HG03175 (cell line): ENCODE results near the gene DCLRE1C.
"Not testable (repeated sequence)": the region's sequence is repeated elsewhere in the genome, so short reads cannot be mapped to it uniquely, and the experiment has no call there.

Experiments
- ATAC-seq: cut with Tn5 transposase; IDR thresholded peaks from one replicate; pipeline ENCODE4 v1.9.1; 2021; ENCODE audit warnings: mild to moderate bottlenecking, moderate library complexity; ENCODE audit not compliant: unreplicated experiment

DCLRE1C gene

DNA sequence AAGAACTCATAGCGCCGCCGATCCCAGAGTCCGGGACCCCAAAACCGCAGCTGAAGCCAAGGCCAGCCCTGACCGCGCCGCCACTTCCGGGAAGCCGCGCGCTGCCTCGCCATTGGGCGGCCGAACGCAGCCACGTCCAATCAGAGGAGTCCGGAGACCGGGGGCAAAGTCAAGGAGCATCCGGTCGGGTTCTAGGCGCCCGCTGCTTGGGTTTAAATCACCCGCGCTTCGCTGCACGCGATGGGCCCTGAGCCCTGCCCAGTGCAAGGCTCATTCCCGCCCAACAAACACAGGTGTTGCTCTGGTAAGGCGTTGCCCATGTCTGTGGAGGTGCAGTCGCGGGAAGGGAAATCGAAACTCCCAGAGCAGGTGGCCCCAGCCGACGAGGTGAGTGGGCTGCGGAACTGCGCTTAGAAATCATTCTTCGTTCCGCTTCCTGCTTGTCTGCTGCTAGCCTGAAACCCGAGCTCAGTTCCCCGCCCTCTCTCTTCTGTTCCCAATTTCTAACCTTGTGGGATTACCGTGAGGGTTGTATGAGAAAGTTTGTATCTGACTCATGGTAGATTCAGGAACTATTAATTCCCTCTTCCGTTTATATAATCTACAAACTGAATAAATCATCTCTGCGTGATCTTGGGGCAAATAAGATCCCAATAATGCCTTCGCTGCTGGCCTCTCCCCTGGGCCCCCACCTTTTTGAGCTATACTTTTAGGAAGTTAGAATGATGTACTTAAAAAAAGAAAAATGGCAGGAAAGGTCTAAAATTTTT, at the start of gene DCLRE1C:
TSS of gene DCLRE1C (minus strand) at position 96 of the 770 bp plus-strand sequence. CDS start at position 10, 86 bp downstream.
- peak; percentile 80 for ATAC-seq

DNA sequence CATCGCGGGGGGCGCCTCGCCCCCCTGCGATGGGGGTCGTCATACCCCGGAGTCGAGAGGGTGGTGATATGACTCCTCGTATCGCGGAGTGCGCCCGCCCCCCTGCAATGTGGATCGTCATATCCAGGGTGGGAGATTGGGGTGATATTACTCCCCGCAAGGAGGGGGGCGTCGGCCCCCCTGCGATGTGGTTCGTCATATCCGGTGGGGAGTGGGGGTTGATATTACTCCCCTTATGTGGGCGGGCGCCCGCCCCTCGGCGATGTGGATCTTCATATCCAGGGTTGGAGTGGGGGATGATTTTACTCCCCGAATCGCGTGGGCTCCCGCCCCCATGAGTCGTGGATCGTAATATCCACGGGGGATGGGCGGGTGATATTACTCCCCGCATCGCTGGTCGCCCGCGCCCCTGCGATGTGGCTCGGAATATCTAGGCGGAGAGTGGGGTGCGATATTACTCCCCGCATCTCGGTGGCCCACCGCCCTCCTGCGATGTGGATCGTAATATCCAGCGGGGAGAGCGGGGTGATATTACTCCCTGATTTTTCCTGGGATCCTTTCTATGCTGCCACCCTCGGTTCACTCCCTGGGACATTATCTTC, 42.2 kb upstream of the DCLRE1C start:
- ATAC-seq: no peak

DNA sequence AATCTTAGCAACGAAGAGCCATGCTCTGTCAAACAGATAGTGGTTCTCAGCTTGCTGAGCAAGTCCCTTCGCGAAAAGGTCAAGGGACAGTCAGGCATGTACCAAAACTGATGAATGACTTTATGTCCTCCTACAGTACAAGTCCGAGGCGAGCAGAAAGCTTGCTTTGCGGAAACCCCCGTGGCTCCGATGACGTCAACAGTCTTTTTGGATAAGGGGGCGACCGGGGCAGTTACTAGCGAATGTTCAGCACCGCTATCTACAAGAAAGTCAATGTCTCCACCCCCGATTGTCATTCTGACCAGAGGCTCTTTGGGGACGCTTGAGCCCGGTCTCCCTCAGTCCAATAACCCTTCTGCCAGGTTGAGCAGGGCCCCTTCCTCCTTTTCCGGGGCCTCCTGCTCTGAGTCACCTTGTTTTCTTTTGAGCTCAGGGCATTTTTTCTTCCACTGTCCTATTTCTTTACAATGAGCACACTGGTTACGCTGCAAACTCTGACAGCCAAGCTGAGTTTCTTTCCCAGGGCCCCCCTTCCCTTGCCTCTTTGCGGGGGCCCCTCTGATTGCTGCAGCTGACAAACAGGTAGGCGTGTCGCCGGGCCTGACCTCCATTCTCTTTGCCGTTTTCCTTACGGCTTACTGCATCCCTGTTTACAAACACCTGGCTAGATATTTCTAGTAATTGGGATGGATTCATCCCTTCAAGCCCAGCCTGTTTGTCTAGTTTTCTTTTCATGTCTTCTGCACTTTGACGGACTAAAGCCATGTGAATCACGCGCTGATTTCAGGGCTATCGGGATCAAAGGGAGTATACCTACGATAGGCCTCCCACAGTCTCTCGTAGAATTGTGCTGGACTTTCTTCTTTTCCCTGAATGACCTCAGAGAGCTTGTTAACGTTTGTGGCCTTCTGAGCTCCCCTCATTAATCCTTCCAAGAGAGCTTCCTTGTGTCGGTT, 39.9 kb upstream of the DCLRE1C start:
- ATAC-seq: not testable (repeated sequence)

DNA sequence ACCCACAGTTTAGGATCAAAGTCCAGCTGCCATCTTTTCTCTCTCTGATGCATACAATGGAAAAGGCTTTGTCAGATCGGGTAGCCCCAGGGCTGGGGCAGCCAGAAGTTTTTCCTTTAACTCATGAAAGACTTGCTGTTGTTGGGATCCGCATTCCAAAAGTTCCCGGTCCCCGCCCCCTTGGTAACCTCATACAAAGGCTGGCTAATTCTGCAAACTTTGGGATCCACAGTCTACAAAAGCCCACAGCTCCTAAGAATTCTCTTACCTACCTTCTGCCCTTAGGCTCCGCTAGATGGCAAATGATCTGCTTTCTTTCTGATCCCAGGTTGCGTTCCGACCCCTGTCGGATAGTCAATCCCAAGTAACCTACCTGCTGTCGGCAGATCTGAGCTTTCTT, 38.4 kb upstream of the DCLRE1C start:
- ATAC-seq: not testable (repeated sequence)

DNA sequence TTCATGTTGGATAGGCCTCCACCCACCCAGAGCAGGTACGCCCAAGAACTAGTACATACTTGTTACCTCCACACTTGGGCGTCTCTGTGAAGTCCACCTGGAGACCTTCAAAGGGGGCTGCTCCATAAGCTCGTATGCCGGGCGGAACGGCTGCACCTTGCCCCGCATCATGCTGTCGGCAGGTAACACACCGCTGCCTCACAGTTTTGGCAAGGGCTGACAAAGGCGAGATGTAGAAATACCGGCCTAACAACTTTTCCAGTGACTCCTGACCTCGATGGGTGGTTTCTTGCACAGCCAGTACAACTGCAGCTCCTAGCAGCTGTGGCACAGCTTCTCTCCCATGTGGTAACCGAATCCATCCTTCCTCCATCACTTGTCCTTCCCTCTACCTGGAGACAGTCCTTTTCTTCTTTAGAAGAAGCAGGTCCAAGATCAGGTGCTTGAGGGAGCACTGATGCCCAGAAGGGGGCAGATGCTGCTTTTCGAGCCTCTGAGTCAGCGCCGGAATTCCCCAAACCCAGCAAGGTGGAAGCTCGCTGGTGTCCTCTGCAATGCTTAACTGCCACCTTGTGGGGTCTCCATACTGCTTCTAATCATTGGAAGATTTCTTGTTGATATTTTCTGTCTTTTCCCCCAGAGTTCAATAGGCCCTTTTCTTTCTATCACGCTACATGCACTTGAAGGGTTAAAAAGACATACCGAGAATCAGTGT, 37.3 kb upstream of the DCLRE1C start:
- not testable (repeated sequence) for ATAC-seq

DNA sequence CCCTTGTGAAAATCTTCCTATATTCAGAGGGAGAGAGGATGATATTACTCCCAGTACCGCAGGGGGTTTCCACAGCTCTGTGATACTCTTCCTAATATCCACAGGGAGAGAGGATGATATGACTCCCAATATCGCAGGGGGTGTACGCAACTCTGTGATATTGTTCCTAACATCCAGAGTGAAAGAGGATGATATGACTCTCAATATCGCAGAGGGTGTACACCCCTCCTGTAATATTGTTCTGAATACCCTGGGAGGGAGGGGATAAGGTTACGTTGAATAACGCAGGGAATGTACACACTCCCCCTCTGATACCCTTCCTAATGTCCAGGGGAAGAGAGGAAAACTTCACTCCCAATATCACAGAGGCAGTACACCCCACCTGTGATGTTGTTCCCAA, 35.7 kb upstream of the DCLRE1C start:
- ATAC-seq: not testable (repeated sequence)

DNA sequence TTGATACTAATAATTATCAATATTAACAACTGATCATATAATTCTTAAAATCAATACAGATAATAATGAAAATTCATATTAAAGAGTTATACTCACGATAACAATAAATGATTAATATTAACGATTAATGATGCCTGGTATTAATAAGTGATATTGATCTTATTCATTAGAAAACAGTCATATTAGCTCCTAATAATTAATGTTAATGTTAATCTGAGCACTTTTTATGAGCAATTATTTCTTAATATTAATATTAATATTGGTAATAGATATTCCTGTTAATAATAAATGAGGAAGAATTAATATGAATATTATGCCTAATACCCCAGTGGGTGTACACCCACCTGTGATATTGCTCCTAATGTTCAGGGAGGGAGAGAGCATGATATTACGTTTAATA, 28.8 kb upstream of the DCLRE1C start:
- no peak for ATAC-seq

DNA sequence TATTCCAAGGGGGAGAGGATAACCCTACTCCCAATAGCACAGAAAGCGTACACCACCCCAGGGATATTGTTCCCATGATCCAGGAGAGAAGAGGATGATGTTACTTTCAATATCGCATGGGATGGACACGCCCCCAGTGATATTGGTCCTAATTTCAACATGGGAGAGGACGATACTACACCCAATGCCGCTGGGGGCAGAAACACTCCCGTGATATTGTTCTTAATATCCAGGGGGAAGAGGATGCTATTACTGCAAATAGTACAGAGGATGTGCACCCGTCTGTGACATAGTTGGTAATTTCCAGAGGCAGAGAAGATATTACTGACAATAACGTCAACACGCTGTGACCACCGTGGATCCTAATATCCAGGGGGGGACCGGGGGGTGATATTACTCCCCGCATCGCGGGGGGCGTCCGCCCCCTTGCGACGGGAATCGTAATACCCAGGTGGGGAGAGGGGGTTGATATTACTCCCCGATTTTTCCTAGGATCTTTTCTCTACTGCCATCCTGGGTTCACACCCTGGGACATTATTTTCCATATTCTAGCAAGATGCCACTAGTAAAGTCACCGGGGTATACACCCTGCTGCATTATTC, 21.9 kb upstream of the DCLRE1C start:
- no peak for ATAC-seq

DNA sequence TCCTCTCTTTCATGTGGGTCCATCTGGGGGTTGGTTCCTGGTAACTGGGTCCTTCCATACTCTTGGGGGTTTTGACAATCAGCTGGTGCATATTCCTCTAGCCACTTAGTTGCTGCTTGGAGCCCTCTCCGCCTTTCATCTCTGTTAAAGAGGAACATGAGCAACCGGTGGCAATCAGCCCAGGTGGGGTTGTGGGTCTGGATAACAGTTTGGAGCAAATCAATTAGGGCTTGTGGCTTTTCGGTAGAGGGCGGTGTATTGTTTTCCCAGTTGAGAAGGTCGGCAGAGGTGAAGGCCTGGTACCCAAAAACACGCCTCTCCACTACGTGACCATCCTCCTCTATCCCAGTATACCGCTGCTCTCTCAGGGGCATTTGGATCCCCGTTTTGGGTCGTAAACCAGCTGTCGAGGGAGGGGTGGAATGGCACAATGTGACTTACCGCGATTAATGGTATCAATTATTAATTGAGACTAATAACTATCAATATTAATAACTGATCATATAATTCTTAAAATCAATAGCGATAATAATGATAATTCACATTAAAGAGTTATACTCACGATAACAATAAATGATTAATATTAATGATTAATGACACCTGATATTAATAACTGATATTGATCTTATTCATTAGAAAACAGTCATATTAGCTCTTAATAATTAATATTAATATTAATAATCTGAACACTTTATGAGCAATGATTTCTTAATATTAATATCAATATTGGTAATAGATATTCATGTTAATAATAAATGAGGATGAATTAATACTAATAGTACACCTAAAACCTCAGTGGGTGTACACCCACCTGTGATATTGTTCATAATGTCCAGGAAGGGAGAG, 20.5 kb upstream of the DCLRE1C start:
- ATAC-seq: not testable (repeated sequence)

DNA sequence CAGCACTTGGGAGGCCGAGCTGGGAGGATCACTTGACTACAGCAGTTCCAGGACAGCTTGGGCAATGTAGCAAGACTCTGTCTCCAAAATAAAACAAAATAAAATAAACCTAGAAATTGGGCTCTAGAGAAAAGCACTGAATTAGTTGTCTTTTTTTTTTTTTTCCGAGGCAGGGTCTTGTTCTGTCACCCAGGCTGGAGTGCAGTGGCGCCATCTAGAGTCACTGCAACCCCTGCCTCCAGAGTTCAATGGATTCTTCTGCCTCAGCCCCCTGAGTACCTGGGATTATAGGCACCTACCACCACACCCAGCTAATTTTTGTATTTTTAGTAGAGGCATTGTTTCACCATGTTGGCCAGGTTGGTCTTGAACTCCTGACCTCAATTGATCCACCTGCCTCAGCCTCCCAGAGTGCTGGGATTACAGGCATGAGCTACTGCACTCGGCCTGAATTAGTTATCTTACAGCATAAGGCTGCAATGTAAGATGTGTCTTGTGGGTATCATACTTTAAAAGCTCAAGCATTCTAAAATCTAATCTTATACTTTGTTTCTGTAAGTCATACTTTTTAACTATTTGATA, 18.1 kb upstream of the DCLRE1C start:
- ATAC-seq: no peak

DNA sequence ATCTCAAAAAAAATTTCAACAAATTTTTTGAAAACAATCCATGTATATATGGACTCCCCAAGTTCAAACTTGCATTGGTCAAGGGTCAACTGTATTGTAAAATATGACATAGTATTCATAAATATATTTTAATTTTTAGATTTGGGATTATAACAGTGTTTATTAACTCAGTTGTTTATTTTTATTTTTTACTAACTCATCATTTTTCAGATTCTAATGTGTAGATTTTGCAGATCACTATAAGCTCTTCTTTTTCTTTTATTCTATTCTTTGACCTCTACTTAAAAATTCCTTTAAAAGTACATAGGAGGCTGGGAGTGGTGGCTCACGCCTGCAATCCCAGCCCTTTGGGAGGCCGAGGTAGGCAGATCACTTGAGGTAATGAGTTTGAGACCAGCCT, 14.0 kb upstream of the DCLRE1C start:
- no peak for ATAC-seq

DNA sequence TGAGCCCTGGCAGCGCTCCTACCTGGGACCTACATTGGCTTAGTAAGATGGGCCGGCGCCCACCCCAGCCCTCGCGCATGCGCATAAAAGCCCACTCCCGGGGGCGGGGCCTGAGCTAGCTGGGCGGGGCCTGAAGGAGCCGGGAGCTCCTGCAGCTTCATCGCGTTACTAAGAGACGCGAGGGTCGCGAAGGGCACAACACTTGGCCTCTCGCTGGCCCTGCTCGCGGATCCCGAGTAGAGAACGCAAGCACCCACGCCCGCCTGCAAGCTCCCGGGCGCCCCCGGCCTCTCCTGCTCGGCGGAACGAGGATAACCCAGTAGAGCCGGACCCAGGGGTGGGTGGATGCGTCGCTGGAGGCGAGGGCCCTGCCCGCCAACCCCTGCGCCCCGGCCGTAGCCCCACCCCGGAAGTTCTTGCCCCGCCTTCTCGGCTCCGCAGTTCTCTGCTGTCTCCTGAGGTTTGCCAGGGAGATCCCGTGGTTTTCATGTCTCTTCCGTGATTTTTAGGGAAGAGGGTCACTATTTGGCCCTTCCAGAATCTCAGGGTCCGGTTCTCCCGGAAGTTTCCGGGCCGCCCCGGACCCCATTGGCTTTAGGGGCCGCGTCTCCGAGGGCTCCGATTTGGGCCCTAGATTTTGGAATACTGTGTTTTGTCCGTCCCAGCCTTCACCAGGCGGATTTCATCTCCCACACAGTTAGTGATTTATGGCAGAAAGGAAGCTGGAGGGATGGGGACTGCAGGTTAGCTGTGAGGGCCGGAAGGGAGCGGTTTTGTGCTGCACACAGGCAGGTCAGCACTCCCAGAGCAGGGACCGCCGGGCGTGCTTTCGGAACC, 5.5 kb upstream of the DCLRE1C start, which contains the start of gene MEIG1:
TSS of gene MEIG1 (plus strand) at position 168 of the 837 bp plus-strand sequence. CDS start 7,081 bp downstream, outside the sequence.
- peak; percentile 81 for ATAC-seq

DNA sequence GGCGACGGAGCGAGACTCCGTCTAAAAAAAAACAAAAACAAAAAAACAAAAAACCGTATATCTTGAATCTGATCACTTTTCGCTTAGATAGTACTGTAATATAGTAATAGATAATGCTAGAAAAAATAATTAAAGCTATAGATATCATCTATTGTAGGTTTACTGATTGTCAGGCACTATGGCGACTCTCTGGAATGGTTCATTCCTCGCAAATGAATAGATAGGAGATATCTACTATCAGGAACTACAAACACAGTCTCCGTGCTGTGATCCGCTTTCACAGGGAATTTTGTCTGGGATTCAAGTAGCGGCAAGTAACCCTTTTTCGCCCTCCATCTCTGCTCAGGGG, 5.0 kb upstream of the DCLRE1C start:
- no peak for ATAC-seq

DNA sequence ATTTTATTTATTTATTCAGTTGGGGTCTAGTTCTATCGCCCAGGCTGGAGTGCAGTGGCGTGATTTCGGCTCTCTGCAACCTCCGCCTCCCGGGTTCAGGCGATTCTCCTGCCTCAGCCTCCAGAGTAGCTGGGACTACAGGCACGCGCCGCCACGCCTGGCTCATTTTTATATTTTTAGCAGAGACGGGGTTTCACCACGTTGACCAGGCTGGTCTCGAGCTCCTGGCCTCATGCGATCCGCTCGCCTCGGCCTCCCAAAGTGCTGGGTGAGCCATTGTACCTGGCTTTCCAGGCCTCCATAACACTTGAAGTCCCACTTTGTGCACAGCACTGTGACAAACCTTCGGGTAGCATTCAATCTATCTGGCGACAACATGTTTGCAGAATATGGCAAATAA, 1.0 kb upstream of the DCLRE1C start:
- no peak for ATAC-seq

DNA sequence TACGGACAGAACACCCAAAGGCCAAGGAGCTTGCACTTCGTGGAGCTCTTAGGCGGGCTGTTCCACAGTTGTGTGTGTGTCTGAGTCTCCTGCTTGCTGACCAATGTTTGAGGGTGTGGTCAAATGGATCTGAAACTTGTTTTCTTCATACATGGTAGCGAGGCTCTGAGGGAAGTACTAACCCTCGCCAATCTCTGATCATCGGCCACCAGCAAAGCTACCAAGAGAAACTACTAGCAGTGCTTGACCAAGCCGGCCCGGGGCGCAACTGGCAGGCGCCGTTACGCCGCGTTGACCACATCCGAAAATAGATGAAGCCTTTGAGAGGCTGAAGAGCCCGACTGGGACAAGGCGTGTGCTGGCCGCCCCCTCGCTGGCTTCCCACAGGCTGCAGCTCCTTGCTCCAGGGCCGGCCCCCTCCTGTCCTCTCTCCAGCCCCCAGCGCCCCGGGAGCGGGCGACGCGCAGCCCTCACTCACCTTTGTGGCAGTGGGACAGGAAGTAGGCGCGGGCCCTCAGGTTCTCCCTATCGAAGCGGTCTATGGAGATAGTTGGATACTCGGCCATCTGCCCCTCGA, 384 bp downstream of the DCLRE1C start:
- ATAC-seq: peak; percentile 56

DNA sequence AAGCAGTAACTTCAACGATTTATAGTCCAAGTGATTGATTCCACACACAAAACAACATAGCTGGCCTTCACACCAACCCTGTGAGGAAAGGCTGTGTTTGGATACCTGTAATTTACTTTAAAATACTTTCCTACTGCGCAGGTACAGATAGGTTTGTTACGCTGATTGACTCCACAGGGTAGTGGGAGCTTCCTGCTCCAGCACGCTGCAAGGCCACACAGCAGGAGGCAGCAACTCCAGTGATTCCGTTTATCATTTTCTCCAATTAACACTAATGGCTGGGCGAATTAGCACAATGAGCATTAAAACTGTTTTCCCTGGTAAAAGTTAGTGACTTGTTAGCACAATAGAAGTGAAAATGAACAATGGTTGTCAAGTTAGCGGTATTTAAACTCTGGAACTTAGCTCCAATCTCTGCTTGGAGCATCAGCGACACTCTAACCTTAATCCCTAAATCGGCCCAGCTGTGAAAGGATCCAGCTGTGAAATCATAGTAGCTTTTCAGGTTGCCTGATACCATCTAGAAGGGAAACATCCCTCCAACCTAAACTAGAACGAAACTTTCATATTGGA, 959 bp downstream of the DCLRE1C start:
- ATAC-seq: no peak

DNA sequence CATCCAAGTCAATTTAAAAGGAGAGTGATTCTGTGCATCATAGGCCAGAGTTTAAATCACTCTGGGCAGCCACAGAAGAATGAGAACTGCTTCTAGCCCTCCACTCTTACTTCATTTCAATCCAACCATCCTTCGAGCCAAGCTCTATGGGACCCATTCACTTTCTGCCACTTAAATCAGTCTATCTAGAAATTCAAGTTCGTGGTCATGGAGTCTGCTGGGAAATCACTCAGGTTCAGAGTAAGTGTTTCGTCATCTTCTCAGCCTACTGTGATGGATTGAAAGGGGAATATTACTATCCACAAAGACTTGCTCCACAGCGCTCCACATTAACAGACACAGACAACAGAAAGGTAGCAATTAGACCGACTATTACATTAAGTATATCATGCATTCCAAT, 4.6 kb downstream of the DCLRE1C start:
- no peak for ATAC-seq
